Measurements from ENCODE around the gene SHLD3. TPM values are rescaled to one million over a fixed set of nuclear protein-coding genes. Genes with fewer than 3 reads are reported as not detected.
"Not testable (repeated sequence)": the region's sequence is repeated elsewhere in the genome, so short reads cannot be mapped to it uniquely, and the experiment has no call there.

The SHLD3 gene
- total RNA-seq, 1 experiment from 2014 or later = 5.3 TPM

GRCh38 chr5:65663804-65664521 is 39.1 kb downstream of the SHLD3 start:
- DNase-seq (ENCODE audit: low read depth, low spot score) = peak; percentile 56
- in situ Hi-C loops (cut with HindIII; ENCODE audit: low pct_unique_long_range_greater_than_20kb, low sequenced_read_pairs) = no loop called here

GRCh38 chr5:65668696-65669095 is 43.9 kb downstream of the SHLD3 start:
- in situ Hi-C loops (cut with HindIII; ENCODE audit: low pct_unique_long_range_greater_than_20kb, low sequenced_read_pairs) = no loop called here

GRCh38 chr5:65672796-65673195 is 48.0 kb downstream of the SHLD3 start:
- DNase-seq (ENCODE audit: low read depth, low spot score) = no peak
- in situ Hi-C loops (cut with HindIII; ENCODE audit: low pct_unique_long_range_greater_than_20kb, low sequenced_read_pairs) = no loop called here

More at GRCh38 chr5:65668696-65669095, 43.9 kb downstream of the SHLD3 start:
- DNase-seq (ENCODE audit: low read depth, low spot score) = no peak

- DNase-seq (ENCODE audit: low read depth, low spot score) = no peak
- in situ Hi-C loops (cut with HindIII; ENCODE audit: low pct_unique_long_range_greater_than_20kb, low sequenced_read_pairs) = no loop called here
These were observed 49.9 kb downstream of the SHLD3 start for GRCh38 chr5:65674749-65675148.

- DNase-seq (ENCODE audit: low read depth, low spot score); in situ Hi-C loops (cut with HindIII; ENCODE audit: low pct_unique_long_range_greater_than_20kb, low sequenced_read_pairs): not testable (repeated sequence)
These were observed 51.2 kb downstream of the SHLD3 start for GRCh38 chr5:65676056-65676455.

Small RNAs within 50 kb of the gene (small RNA-seq; reads per million reads assigned to genes)
- 0 reads per million in 2 experiments for gene RNU6-540P

Other genes starting within 250 kb of the SHLD3 start
- gene ADAMTS6, start 143.1 kb upstream of the SHLD3 start, total RNA-seq (2014; rRNA removed; shearing (Covaris generic)) = 4.3 and 4.5 TPM in 2 replicates
- gene CENPK, start 61.9 kb upstream of the SHLD3 start, total RNA-seq (2014; rRNA removed; shearing (Covaris generic)) = 25.5 and 28.2 TPM in 2 replicates
- gene PPWD1, start 61.7 kb upstream of the SHLD3 start, total RNA-seq (2014; rRNA removed; shearing (Covaris generic)) = 33.2 and 38.4 TPM in 2 replicates
- gene TRIM23, start 694 bp upstream of the SHLD3 start, total RNA-seq (2014; rRNA removed; shearing (Covaris generic)) = 16.5 and 19.7 TPM in 2 replicates
- gene TRAPPC13, start within 50 bp of the SHLD3 start, total RNA-seq (2014; rRNA removed; shearing (Covaris generic)) = 31.6 and 33.9 TPM in 2 replicates
- 11.1 and 12.0 TPM in 2 replicates for gene SGTB, start 97.1 kb downstream of the SHLD3 start, total RNA-seq (2014; rRNA removed; shearing (Covaris generic))
- gene NLN, start 97.2 kb downstream of the SHLD3 start, total RNA-seq (2014; rRNA removed; shearing (Covaris generic)) = 31.0 and 31.4 TPM in 2 replicates

Data from SK-MEL-5 (cell line).